Measurements from ENCODE around the gene ELAVL1.
"Not testable (repeated sequence)": the region's sequence is repeated elsewhere in the genome, so short reads cannot be mapped to it uniquely, and the experiment has no call there.

The ELAVL1 gene

GRCh38 chr19:8034178-8034525, 28.7 kb upstream of the ELAVL1 start:
- DNase-seq (ENCODE audit: low spot score), result no peak
- TF ChIP-seq CTCF (IDR thresholded peaks at IDR 0.05; ENCODE audit: borderline replicate concordance, control extremely low read depth, extremely low read depth, insufficient read depth, missing control alignments), result no peak
- in situ Hi-C loops (cut with MboI; ENCODE audit: low sequenced_read_pairs, unreplicated experiment), result no loop called here

GRCh38 chr19:8033287-8034177, 28.1 kb upstream of the ELAVL1 start:
- in situ Hi-C loops (cut with MboI; ENCODE audit: low sequenced_read_pairs, unreplicated experiment); DNase-seq (ENCODE audit: low spot score): not testable (repeated sequence)

- no peak for TF ChIP-seq CTCF (IDR thresholded peaks at IDR 0.05; ENCODE audit: borderline replicate concordance, control extremely low read depth, extremely low read depth, insufficient read depth, missing control alignments)
- in situ Hi-C loops (cut with MboI; ENCODE audit: low sequenced_read_pairs, unreplicated experiment), result no loop called here
- no peak for DNase-seq (ENCODE audit: low spot score)
Measured at GRCh38 chr19:8030960-8031359, 25.5 kb upstream of the ELAVL1 start.

GRCh38 chr19:8028951-8029491, 23.6 kb upstream of the ELAVL1 start:
- no peak for DNase-seq (ENCODE audit: low spot score)
- in situ Hi-C loops (cut with MboI; ENCODE audit: low sequenced_read_pairs, unreplicated experiment), result no loop called here
- no peak for TF ChIP-seq CTCF (IDR thresholded peaks at IDR 0.05; ENCODE audit: borderline replicate concordance, control extremely low read depth, extremely low read depth, insufficient read depth, missing control alignments)

GRCh38 chr19:8025316-8025715, 19.9 kb upstream of the ELAVL1 start:
- DNase-seq (ENCODE audit: low spot score), result no peak
- in situ Hi-C loops (cut with MboI; ENCODE audit: low sequenced_read_pairs, unreplicated experiment), result no loop called here

GRCh38 chr19:8024256-8024655, 18.8 kb upstream of the ELAVL1 start:
- in situ Hi-C loops (cut with MboI; ENCODE audit: low sequenced_read_pairs, unreplicated experiment); DNase-seq (ENCODE audit: low spot score): not testable (repeated sequence)

More at GRCh38 chr19:8025316-8025715, 19.9 kb upstream of the ELAVL1 start:
- no peak for TF ChIP-seq CTCF (IDR thresholded peaks at IDR 0.05; ENCODE audit: borderline replicate concordance, control extremely low read depth, extremely low read depth, insufficient read depth, missing control alignments)

GRCh38 chr19:8023371-8023770, 17.9 kb upstream of the ELAVL1 start:
- TF ChIP-seq CTCF (IDR thresholded peaks at IDR 0.05; ENCODE audit: borderline replicate concordance, control extremely low read depth, extremely low read depth, insufficient read depth, missing control alignments), result no peak
- in situ Hi-C loops (cut with MboI; ENCODE audit: low sequenced_read_pairs, unreplicated experiment), result no loop called here
- DNase-seq (ENCODE audit: low spot score), result no peak
